Stimulated activated naive CD4-positive, alpha-beta T cell treated with Interleukin-2 at 50 U/mL for 16 hours (primary cell): Measurements from ENCODE around the gene RBBP8NL.

Experiments
- DNase-seq: peaks from one replicate; lab custom pipeline; 2025; lab: John Stamatoyannopoulos, UW

Gene RBBP8NL

GRCh38 chr20:62420846-62421715, 6.3 kb downstream of the RBBP8NL start:
- no peak for DNase-seq

GRCh38 chr20:62419759-62420158, 7.6 kb downstream of the RBBP8NL start:
- no peak for DNase-seq

GRCh38 chr20:62418709-62419487, 8.4 kb downstream of the RBBP8NL start:
- DNase-seq, result no peak

GRCh38 chr20:62417981-62418708, 9.2 kb downstream of the RBBP8NL start:
- DNase-seq, result no peak

GRCh38 chr20:62416651-62417637, 10.4 kb downstream of the RBBP8NL start:
- DNase-seq, result no peak

DNA sequence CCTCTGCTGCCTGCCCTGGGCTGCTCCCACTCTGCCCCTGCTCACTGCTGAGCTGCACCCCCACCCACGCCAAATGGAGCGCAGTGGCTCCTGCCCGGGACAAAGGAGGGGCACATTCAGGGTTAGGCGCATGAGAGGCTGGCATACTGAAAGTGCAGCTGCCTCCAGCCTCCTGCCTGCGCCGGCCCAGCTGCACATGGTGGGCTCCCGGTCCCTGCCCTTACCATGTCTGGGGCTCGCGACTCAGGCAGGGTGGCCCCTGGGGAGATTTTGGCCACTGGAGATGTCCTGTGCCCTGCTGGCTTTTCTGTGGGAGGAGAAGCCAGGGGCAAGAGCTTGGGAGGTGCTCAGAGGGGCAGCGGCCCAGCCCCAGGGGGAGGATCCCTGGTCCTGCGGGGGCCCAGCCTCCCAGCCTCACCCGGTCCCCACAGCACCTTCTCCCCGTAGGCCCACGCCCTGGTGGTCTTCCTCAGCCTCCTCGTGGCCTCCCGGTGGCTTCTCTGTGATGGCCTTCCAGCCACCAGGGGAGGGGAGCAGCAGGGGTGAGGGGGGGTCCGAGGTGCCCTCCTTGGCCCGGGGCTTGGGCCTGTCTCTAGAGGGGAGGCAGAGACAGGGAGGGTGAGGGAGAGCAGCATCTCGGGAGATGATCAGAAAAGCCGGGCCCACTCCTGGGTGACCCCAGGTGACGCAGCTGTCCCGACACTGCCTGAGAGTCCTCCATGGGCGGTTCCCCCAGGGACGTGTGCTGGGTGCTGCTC, 11.8 kb downstream of the RBBP8NL start:
- DNase-seq, result no peak

GRCh38 chr20:62413896-62414481, 13.3 kb downstream of the RBBP8NL start:
- DNase-seq, result no peak

DNA sequence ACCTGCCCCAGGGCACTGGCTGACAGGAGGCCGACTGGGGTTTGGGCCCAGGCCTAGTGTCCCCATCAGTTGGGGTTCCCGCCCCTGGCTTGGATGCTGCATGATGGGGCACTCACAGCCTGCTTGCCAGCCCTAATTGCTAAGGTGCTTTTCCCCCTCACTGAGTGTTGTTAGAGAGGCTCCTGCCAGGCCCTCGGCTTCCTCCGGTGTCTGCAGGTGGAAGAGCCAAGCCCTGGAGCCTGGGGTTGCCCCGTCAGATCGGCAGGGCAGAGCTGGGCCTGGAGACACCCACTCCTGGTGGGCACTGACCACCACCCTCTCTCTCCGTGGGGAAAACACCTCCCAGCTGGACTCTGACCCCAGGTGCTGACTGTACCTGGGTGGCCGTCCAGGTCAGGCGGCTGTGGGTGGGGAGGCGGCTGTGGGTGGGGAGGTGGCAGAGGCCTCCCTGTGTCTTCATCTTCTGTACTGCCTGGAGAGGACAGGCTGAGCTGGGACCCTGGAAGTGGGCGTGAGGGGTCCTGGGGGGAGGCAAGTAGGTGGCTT, 14.2 kb downstream of the RBBP8NL start:
- DNase-seq, result no peak

GRCh38 chr20:62412194-62413024, 14.9 kb downstream of the RBBP8NL start:
- no peak for DNase-seq

DNA sequence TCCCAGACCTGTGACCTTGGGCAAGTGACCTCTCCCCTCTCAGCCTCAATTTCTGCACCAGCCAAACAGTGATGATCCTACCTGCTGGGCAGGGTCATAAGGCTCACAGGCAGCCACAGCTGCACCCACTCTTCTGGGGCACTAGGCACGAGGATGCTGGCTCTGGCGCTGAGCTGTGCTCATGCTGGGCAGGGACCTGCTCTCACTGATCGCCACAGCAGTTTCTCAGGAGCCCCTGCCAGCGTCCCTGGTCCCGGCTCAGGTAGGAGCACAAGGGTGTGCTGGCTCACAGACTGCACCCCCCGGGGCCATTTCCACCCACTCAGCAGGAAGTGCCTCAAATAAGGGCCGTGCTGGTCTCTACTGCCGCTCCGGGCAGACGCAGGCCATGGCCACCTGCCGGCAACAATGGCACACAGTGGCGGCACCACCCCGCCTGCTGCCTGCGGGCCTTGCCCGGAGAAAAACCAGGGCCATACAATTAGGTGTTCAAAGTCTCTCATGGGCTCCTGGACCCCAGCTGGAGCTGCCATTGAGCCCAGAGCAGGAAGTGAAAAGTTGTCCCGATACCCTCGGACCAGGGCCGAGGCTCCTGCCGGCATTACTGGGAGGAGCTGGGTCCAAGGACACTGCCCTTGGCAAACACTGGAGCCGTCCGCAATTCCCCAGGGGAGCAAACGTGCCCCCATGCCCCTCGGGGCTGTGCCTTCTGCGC, 15.7 kb downstream of the RBBP8NL start:
- no peak for DNase-seq

- no peak for DNase-seq
These were observed 16.4 kb downstream of the RBBP8NL start for GRCh38 chr20:62410746-62411478.

DNA sequence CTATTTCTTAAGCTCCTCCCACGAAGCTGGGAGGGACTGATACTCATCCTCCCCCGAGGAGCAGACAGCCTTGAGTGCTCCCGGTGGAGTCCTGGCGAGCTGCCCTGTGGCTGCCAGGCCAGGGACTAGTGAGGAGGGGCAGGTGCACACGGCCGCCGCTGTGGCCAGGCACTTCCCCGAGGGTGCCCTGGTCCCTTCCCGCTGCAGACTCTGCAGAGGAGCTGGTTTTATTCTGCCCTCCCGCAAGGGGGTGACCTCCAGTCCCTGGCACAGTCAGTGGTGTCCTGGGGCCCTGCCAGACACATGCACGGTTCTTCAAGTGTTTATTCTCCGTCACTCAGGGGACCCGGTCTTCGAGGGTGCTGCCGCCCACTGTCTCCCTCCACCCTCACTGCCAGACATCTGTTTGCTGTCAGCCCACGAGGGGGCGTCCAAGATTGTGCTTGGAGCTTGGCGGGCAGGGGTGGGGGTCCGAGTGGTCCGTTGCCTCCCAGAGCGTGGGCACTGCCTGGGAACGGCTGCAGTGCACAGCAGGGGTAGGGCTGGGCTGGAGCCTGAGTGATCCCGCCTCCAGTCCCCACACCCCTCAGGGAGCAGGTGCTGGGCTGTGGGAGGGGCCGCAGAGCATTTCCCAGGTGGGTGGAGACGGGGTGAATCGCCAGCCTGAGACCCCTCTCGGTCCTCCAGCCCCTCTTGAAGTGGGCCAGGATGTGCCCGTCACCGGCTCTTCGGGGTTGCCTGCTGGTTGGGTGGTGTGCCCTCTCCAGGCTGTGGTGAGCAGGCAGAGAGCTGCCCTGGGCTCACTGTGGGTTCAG, 17.2 kb downstream of the RBBP8NL start:
- peak; percentile 18 for DNase-seq

- DNase-seq, result no peak
These were observed 18.1 kb downstream of the RBBP8NL start for GRCh38 chr20:62409086-62409853.

DNA sequence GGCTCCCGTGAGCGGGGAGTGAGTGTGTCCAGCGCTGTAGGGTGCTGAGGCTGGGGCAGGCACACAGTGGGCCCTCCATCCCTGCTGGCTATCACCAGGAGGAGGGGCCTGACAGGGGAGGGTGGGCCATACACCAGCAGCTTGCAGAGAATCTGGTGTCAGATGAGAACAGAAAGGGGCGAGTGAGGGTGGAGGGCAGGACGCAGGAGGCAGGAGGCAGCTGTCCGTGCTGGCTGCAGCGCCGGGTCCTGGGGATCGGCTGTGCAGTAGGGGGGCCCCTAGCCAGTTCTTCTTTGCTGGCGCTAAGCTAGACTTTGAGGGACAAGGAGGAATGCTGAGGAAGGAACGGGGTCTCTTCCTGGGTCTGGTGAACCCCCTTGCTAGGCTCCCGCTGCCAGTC, 18.7 kb downstream of the RBBP8NL start:
- DNase-seq, result no peak

- DNase-seq, result no peak
These were observed 19.3 kb downstream of the RBBP8NL start for GRCh38 chr20:62408055-62408454.
